K562 (cell line): ENCODE data around the gene UBE2QL1.

Experiments
- ARID3A ChIP-seq: IDR thresholded peaks from 2 replicates; pipeline ENCODE4 v1.6.1; 2012; ENCODE audit warnings: low read depth, low read length, improper control_type of control experiment, borderline replicate concordance
- E4F1 ChIP-seq: fragments of 250-450 bp; sonication (Bioruptor Pico); IDR thresholded peaks from 2 replicates; pipeline ENCODE4 v1.5.0; 2021; ENCODE audit warnings: mild to moderate bottlenecking, borderline replicate concordance
- FOXP4 ChIP-seq: sonication (generic); formaldehyde crosslinking; IDR thresholded peaks from 2 replicates; pipeline ENCODE4 v1.8.0; 2022; ENCODE audit warnings: mild to moderate bottlenecking, missing genetic modification reagents, borderline replicate concordance
- IFI16 ChIP-seq: fragments of 250-450 bp; sonication (Bioruptor Pico); IDR thresholded peaks from 2 replicates; pipeline ENCODE4 v2.1.2; 2022; ENCODE audit warnings: mild to moderate bottlenecking, inconsistent platforms
- JUNB ChIP-seq: fragments of 450-650 bp; formaldehyde crosslinking; conservative IDR thresholded peaks from 2 replicates; pipeline ENCODE4 v1.4.0; 2020; ENCODE audit warnings: mild to moderate bottlenecking
- MAX ChIP-seq: sonication (generic); formaldehyde crosslinking; IDR thresholded peaks from 2 replicates; pipeline ENCODE4 v1.9.0; 2022; ENCODE audit warnings: mild to moderate bottlenecking, missing genetic modification reagents
- NFRKB ChIP-seq: fragments of 450-650 bp; IDR thresholded peaks from 2 replicates; pipeline ENCODE4 v1.6.1; 2016; ENCODE audit warnings: low read depth
- POLR2A ChIP-seq: fragments of 450-650 bp; conservative IDR thresholded peaks from 2 replicates; pipeline ENCODE4 v1.6.1; 2016
- SMC3 ChIP-seq: conservative IDR thresholded peaks from 2 replicates; pipeline ENCODE4 v1.6.1; 2011; ENCODE audit warnings: low read depth, low read length, improper control_type of control experiment; ENCODE audit not compliant: insufficient read depth
- USF2 ChIP-seq: sonication (generic); formaldehyde crosslinking; IDR thresholded peaks from 2 replicates; pipeline ENCODE4 v1.5.0; 2020; ENCODE audit warnings: missing genetic modification reagents
- TF ChIP-seq, protein P1 (sequence below), 3 experiments: IDR thresholded peaks in 2 of 3; conservative IDR thresholded peaks in 1 of 3; 2 replicates each; pipeline ENCODE4 v1.5.1; 2011 to 2012; ENCODE audit warnings: low read length in 3 of 3, mild to moderate bottlenecking in 3 of 3, control low read depth in 2 of 3, improper control_type of control experiment in 1 of 3, inconsistent platforms in 1 of 3, low read depth in 1 of 3, mixed read lengths in 1 of 3, moderate library complexity in 1 of 3; ENCODE audit not compliant: insufficient read depth in 2 of 3
- TF ChIP-seq, protein P2 (sequence below): fragments of 450-650 bp; IDR thresholded peaks from 2 replicates; pipeline ENCODE4 v1.6.1; 2016

- TF ChIP-seq USF2 (CRISPR knock-in tag) (no peak), MAX (CRISPR knock-in tag) (no peak), IFI16 (CRISPR knock-in tag) (no peak), SMC3 (no peak), NFRKB (no peak), JUNB (CRISPR knock-in tag) (no peak), ARID3A (no peak), POLR2A (no peak), E4F1 (no peak), FOXP4 (no peak)
- TF ChIP-seq, protein P1, sequence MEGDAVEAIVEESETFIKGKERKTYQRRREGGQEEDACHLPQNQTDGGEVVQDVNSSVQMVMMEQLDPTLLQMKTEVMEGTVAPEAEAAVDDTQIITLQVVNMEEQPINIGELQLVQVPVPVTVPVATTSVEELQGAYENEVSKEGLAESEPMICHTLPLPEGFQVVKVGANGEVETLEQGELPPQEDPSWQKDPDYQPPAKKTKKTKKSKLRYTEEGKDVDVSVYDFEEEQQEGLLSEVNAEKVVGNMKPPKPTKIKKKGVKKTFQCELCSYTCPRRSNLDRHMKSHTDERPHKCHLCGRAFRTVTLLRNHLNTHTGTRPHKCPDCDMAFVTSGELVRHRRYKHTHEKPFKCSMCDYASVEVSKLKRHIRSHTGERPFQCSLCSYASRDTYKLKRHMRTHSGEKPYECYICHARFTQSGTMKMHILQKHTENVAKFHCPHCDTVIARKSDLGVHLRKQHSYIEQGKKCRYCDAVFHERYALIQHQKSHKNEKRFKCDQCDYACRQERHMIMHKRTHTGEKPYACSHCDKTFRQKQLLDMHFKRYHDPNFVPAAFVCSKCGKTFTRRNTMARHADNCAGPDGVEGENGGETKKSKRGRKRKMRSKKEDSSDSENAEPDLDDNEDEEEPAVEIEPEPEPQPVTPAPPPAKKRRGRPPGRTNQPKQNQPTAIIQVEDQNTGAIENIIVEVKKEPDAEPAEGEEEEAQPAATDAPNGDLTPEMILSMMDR (IDR thresholded peaks at IDR 0.05 in 2 of 3, conservative IDR thresholded peaks at IDR 0.05 in 1 of 3; ENCODE audit: insufficient read depth in 2 of 3, low read depth in 1 of 3, low read length in 3 of 3) = no peak
- TF ChIP-seq, protein P2, sequence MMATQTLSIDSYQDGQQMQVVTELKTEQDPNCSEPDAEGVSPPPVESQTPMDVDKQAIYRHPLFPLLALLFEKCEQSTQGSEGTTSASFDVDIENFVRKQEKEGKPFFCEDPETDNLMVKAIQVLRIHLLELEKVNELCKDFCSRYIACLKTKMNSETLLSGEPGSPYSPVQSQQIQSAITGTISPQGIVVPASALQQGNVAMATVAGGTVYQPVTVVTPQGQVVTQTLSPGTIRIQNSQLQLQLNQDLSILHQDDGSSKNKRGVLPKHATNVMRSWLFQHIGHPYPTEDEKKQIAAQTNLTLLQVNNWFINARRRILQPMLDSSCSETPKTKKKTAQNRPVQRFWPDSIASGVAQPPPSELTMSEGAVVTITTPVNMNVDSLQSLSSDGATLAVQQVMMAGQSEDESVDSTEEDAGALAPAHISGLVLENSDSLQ = no peak
These were observed 76.8 kb downstream of the UBE2QL1 start for GRCh38 chr5:6525422-6525821.
